Esophagus muscularis mucosa (tissue), 4 donors: Measurements from ENCODE around the gene PDPR. TPM values are rescaled to one million over a fixed set of nuclear protein-coding genes. Genes with fewer than 3 reads are reported as not detected.
"Not testable (repeated sequence)": the region's sequence is repeated elsewhere in the genome, so short reads cannot be mapped to it uniquely, and the experiment has no call there.

ENCODE experiments used
- DNase-seq: peaks from one replicate; pipeline ENCODE4 v3.0.0-alpha.2; 2017; ENCODE audit errors: extremely low spot score
- H3K27ac ChIP-seq, 4 donors: fragments of 200-600 bp; sonication (generic); replicated peaks in 1 of 4; 1 replicate in 3 of 4; 2 replicates in 1 of 4; pipeline ENCODE4 v1.5.1; 2016 to 2019; ENCODE audit warnings: mild to moderate bottlenecking in 1 of 4
- H3K27me3 ChIP-seq, 4 donors: fragments of 200-600 bp; sonication (generic); one replicate each; pipeline versions ENCODE4 v1.5.1 to v1.6.0; 2016 to 2019
- H3K36me3 ChIP-seq, 4 donors: fragments of 200-600 bp; sonication (generic); one replicate each; pipeline ENCODE4 v1.5.1; 2016 to 2019
- H3K4me1 ChIP-seq, 4 donors: fragments of 200-600 bp; sonication (generic); one replicate each; pipeline ENCODE4 v1.5.1; 2016 to 2019
- H3K4me3 ChIP-seq, 4 donors: fragments of 200-600 bp; sonication (generic); 1 replicate in 2 of 4; 2 replicates in 2 of 4; pipeline ENCODE4 v1.5.1; 2016 to 2019; ENCODE audit warnings: mild to moderate bottlenecking in 4 of 4, moderate library complexity in 1 of 4
- H3K9me3 ChIP-seq, 4 donors: fragments of 200-600 bp; sonication (generic); 1 replicate in 3 of 4; 2 replicates in 1 of 4; pipeline ENCODE4 v1.5.1; 2016 to 2019
- WGBS: methylation state at CpG from one replicate; pipeline ENCODE4 v1.1.5; 2018; 5-methylcytosine and 5-hydroxymethylcytosine counted together
- intact Hi-C: fragments of 100-400 bp; cut with DNase I; formaldehyde crosslinking; loops from one replicate; pipeline ENCODE4 v1.15.1; 2023
- small RNA-seq, 3 donors: library from RNA; depleted of rRNA; stranded (forward); fragments of <200 nt; gene quantifications; one replicate each; pipeline ENCODE3, GENCODE V24; 2016
- total RNA-seq, 4 donors: library from RNA; depleted of rRNA; stranded (reverse); fragments of >200 nt; gene quantifications; one replicate each; pipeline versions ENCODE4 v1.1.0 to v1.2.1, GENCODE V29; 2016

PDPR gene
- total RNA-seq, 4 donors from 2014 or later, result 19.1 to 31.8 (median 27.4) TPM

DNA sequence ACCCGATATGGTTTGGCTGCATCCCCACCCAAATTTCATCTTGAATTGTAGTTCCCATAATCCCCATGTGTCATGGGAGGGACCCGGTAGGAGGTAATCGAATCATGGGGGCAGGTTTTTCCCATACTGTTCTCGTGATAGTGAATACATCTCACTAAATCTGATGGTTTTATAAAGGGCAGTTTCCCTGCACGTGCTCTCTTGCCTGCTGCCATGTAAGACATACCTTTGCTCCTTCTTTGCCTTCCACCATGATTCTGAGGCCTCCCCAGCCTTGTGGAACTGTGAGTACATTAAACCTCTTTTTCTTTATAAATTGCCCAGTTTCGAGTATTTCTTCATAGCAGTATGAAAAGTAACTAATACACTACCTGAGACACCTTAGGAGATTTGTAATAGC is 92.2 kb downstream of the PDPR start:
- WGBS, result 97% methylated on average over 6 of the region's 6 CpGs
- intact Hi-C loops, result not testable (repeated sequence)
- peaks cover 0 to 12% (median 1%) of the 10 kb centered on the region in 4 donors for H3K36me3 ChIP-seq

More for the DNA sequence above, 92.2 kb downstream of the PDPR start:
- not testable (repeated sequence) for H3K27ac ChIP-seq, DNase-seq, H3K9me3 ChIP-seq, H3K4me1 ChIP-seq, H3K4me3 ChIP-seq, H3K27me3 ChIP-seq

Small RNA genes within 50 kb of the gene (small RNA-seq; reads per million reads assigned to genes)
- gene AC009060.2, result 0 reads per million in 3 donors

Other genes starting within 250 kb of the PDPR start
- under 1 TPM in 3 of 4 donors, not detected in 1; 0.19 to 0.50 (median 0.46) TPM for gene CLEC18A, start 163.0 kb upstream of the PDPR start, total RNA-seq
- under 1 TPM in 1 of 4 donors, not detected in 3; 0.58 TPM for gene CLEC18C, start 59.5 kb downstream of the PDPR start, total RNA-seq
- 10 to 100 TPM; 17.0 to 38.0 (median 30.6) TPM for gene EXOSC6, start 137.6 kb downstream of the PDPR start, total RNA-seq
- gene AARS1, start 175.2 kb downstream of the PDPR start, total RNA-seq, result 100 to 1,000 TPM in 1 of 4 donors, 10 to 100 TPM in 3; 67.1 to 101 (median 87.2) TPM
- gene DDX19B, start 184.9 kb downstream of the PDPR start, total RNA-seq, result 10 to 100 TPM; 36.1 to 48.7 (median 41.1) TPM
- 10 to 100 TPM; 44.0 to 54.0 (median 52.8) TPM for gene DDX19A, start 232.6 kb downstream of the PDPR start, total RNA-seq